HG03108 (cell line): Measurements from ENCODE around the gene CPA1.

Source experiments
- ATAC-seq: cut with Tn5 transposase; IDR thresholded peaks from one replicate; pipeline ENCODE4 v1.9.1; 2021; ENCODE audit warnings: moderate library complexity; ENCODE audit not compliant: unreplicated experiment

The CPA1 gene

DNA sequence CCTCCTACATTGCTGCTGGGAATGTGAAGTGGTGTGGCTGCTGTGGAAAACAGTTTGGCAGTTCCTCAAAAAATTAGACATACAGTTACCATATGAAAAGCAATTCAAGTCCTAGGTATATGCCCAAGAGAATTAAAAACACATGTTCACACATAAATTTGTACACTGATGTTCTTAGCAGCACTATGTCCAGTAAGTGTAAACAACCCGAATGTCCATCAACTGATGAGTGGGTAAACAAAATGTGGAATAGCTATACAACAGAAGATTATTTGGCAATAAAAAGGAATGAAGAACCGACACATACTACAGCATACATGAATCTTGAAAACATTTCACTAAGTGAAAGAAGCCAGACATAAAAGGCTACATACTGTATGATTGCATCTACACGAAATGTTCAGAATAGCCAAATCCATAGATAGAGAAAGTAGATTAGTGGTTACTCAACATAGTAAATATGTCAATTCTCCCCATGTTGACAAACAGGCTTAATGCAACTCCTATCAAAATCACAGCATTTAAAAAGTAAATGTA is 43.3 kb downstream of the CPA1 start:
- no peak for ATAC-seq

- ATAC-seq = no peak
These were observed 45.5 kb downstream of the CPA1 start for GRCh38 chr7:130425796-130426195.

DNA sequence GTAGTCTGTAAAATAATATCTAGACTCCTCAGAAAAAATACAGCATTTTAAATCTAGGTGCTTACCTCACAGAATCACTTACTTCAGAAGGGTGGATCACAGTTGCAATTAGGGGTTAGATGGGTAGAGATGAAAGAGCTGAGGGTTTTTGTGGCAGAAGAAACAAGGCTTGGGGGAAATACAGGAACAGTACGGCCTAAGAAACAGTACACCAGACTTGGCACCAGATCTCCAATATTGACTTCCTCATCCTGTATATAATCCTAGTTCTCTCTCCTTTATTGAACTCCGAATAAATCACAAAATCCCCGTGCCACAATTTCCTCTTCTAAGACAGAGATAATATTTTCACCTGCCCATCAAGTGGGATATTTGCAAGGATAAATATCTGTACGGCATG is 46.3 kb downstream of the CPA1 start:
- ATAC-seq = no peak

- no peak for ATAC-seq
These were observed 48.7 kb downstream of the CPA1 start for GRCh38 chr7:130429019-130429418.

DNA sequence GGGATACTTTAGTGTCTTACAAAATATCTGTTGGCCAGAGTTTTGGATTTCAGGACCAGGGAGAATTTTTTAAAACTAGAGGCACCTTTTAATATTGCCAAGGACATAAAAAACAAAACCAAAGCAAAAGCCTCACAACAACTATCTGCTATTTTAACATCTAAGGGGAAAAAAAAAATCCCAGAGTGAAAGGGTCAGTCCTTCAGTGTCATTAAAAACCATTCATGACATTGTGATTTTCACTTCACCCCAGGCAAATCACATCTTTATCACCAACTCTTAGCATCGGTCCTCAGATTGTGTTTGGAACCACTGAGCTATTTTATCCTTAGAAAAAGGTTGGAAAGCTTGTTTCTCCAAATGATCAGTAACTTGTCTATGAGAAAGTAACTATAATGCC is 49.8 kb downstream of the CPA1 start:
- ATAC-seq = no peak

DNA sequence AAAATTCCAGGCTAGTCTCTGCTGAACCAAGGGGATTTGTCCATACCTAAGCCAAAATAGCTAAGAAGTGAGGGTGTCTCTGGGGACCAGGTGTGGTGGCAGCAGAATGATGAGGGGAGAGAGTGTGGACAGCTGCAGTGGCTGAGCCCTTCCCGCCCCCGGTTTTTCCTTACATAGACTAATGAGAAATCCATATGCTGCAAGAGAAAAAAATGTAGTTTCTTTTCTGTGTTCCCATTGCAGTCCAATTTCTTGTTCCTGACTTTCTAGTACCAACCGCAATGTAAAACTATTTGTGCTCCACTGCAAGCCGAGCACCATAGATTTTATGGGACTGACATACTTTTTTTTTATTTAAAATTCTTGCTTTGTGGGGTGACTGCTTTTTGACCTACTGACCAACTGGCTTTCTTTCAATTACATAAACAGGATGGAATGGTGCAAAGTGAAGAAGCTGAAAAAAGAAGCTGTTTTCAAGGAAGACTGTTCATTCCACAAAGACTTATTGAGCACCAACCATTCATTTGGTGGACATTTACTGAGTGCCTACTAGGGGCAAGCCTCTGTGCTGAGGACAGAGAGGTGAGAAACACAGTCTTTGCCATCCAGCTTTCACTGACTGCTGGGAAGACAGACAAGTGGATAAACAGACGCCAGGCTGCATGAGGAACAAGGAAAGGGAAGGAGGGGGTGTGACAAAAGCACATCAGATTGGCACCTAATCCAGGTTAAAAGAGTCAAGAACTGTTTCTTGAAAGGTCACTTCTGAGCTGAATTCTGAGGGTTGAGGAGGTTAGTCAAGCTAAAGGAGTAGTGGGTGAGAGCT is 50.8 kb downstream of the CPA1 start:
- no peak for ATAC-seq

GRCh38 chr7:130432886-130433285 is 52.6 kb downstream of the CPA1 start:
- no peak for ATAC-seq

GRCh38 chr7:130433301-130433700 is 53.0 kb downstream of the CPA1 start:
- ATAC-seq = no peak

DNA sequence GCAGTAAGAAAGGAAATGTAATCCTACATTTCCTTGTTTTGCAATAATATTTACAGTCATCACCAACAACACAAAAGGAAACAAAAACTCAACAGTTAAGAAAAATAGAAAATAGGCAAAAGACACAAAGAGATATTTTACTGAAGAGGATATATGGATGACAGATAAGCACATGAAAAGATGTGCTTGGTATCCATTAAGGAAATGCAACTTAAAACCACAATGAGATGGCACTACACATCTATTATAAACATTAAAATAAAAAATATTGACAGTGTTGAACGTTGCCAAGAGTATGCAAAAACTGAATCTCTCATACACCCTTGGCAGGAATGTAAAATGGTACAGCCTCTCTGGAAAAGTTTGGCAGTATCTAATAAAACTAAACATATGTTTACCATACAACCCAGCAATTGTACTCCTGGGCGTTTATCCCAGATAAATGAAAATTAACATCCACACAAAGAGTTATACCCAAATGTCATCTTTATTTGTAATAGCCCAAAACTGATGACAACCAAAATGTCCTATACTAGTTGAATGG is 55.1 kb downstream of the CPA1 start:
- no peak for ATAC-seq

GRCh38 chr7:130436253-130436652 is 56.0 kb downstream of the CPA1 start:
- ATAC-seq = no peak
